Measurements from ENCODE around the gene ADM2. TPM values are rescaled to one million over a fixed set of nuclear protein-coding genes. Genes with fewer than 3 reads are reported as not detected.

The ADM2 gene
- total and polyA plus RNA-seq, 2 of the 13 experiments (the other 11 are each of a cell fraction or from before 2014, with no cell fraction given): 1.2 to 3.0 TPM

DNA sequence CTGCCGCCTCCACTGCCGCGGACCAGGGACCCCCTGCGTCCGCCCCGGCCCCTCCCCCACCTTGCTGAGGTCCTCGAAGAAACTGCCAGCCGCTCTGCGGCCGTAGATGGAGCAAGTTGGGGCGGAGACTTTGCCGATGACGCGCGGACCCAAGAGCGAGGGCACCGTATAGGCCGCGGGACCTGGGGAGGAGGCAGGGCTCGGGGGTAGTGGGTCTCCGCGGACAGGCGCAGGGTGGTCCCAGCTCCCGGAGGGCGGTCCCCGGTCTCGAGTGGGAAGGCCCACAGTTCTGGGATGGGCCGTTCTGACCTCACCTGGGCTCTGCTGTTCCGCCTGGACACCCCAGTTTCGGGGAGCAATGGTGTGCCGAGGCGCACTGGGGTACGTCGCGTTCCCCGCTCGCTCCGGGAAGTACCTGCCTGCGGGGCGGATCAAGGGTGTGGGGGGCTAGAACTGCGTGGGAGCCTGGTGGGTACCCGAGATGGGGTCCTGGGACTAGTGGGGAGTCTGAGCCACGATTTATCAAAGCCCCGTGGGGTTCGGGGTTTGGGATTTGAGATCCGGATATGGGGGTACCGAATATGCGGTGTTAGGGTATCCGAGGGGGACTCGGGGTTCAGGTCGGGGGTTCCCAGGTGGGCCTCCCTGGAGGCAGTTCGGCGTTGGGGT, 49.7 kb downstream of the ADM2 start (continued):
- TF ChIP-seq RFXANK (CRISPR knock-in tag; IDR thresholded peaks at IDR 0.05): no peak
- TF ChIP-seq SALL1 (CRISPR knock-in tag; IDR thresholded peaks at IDR 0.05): peak; percentile 26; the same call in 1 of the 2 replicates
- TF ChIP-seq, protein P1, sequence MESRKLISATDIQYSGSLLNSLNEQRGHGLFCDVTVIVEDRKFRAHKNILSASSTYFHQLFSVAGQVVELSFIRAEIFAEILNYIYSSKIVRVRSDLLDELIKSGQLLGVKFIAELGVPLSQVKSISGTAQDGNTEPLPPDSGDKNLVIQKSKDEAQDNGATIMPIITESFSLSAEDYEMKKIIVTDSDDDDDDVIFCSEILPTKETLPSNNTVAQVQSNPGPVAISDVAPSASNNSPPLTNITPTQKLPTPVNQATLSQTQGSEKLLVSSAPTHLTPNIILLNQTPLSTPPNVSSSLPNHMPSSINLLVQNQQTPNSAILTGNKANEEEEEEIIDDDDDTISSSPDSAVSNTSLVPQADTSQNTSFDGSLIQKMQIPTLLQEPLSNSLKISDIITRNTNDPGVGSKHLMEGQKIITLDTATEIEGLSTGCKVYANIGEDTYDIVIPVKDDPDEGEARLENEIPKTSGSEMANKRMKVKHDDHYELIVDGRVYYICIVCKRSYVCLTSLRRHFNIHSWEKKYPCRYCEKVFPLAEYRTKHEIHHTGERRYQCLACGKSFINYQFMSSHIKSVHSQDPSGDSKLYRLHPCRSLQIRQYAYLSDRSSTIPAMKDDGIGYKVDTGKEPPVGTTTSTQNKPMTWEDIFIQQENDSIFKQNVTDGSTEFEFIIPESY (CRISPR knock-in tag; IDR thresholded peaks at IDR 0.05): no peak
- TF ChIP-seq ZNF816 (CRISPR knock-in tag; IDR thresholded peaks at IDR 0.05; ENCODE audit: borderline replicate concordance): no peak; the same call in 1 of the 2 replicates
- TF ChIP-seq, protein P2, sequence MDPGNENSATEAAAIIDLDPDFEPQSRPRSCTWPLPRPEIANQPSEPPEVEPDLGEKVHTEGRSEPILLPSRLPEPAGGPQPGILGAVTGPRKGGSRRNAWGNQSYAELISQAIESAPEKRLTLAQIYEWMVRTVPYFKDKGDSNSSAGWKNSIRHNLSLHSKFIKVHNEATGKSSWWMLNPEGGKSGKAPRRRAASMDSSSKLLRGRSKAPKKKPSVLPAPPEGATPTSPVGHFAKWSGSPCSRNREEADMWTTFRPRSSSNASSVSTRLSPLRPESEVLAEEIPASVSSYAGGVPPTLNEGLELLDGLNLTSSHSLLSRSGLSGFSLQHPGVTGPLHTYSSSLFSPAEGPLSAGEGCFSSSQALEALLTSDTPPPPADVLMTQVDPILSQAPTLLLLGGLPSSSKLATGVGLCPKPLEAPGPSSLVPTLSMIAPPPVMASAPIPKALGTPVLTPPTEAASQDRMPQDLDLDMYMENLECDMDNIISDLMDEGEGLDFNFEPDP (CRISPR knock-in tag; conservative IDR thresholded peaks at IDR 0.05): no peak
- no peak for TF ChIP-seq MTA1 (CRISPR knock-in tag; IDR thresholded peaks at IDR 0.05; ENCODE audit: borderline replicate concordance)
- TF ChIP-seq ZNF33B (CRISPR knock-in tag; IDR thresholded peaks at IDR 0.05): no peak
- TF ChIP-seq ZNF747 (CRISPR knock-in tag; IDR thresholded peaks at IDR 0.05; ENCODE audit: borderline replicate concordance): peak; percentile 42; the same call in 1 of the 2 replicates
- TF ChIP-seq ZNF543 (CRISPR knock-in tag; IDR thresholded peaks at IDR 0.05): no peak
- peak; percentile 54; the same call in 1 of the 2 replicates for TF ChIP-seq SP5 (CRISPR knock-in tag; IDR thresholded peaks at IDR 0.05; ENCODE audit: borderline replicate concordance, low read depth)
- peak; percentile 76; the same call in 1 of the 2 replicates for TF ChIP-seq ZNF354B (CRISPR knock-in tag; IDR thresholded peaks at IDR 0.05)
- TF ChIP-seq, protein P3, sequence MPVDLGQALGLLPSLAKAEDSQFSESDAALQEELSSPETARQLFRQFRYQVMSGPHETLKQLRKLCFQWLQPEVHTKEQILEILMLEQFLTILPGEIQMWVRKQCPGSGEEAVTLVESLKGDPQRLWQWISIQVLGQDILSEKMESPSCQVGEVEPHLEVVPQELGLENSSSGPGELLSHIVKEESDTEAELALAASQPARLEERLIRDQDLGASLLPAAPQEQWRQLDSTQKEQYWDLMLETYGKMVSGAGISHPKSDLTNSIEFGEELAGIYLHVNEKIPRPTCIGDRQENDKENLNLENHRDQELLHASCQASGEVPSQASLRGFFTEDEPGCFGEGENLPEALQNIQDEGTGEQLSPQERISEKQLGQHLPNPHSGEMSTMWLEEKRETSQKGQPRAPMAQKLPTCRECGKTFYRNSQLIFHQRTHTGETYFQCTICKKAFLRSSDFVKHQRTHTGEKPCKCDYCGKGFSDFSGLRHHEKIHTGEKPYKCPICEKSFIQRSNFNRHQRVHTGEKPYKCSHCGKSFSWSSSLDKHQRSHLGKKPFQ (CRISPR knock-in tag; IDR thresholded peaks at IDR 0.05; ENCODE audit: insufficient replicate concordance): peak; percentile 15
- TF ChIP-seq MEF2D (CRISPR knock-in tag; IDR thresholded peaks at IDR 0.05): peak; percentile 4
- TF ChIP-seq FOSL1 (CRISPR knock-in tag; IDR thresholded peaks at IDR 0.05; ENCODE audit: borderline replicate concordance): no peak
- 0 out of 2 replicates have a peak, but pooled peaks have one; percentile 45 for TF ChIP-seq HNRNPL (IDR thresholded peaks at IDR 0.05; ENCODE audit: low read depth, low read length)
- TF ChIP-seq ZFX (CRISPR knock-in tag; IDR thresholded peaks at IDR 0.05; ENCODE audit: low read depth): peak; percentile 46; the same call in 1 of the 2 replicates
- TF ChIP-seq, protein P4, sequence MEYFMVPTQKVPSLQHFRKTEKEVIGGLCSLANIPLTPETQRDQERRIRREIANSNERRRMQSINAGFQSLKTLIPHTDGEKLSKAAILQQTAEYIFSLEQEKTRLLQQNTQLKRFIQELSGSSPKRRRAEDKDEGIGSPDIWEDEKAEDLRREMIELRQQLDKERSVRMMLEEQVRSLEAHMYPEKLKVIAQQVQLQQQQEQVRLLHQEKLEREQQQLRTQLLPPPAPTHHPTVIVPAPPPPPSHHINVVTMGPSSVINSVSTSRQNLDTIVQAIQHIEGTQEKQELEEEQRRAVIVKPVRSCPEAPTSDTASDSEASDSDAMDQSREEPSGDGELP (IDR thresholded peaks at IDR 0.05; ENCODE audit: borderline replicate concordance, low read depth): no peak
- no peak; the same call in 1 of the 2 replicates for TF ChIP-seq CEBPG (CRISPR knock-in tag; IDR thresholded peaks at IDR 0.05)
- 0 out of 2 replicates have a peak, but pooled peaks have one; percentile 71 for TF ChIP-seq ARID2 (CRISPR knock-in tag; IDR thresholded peaks at IDR 0.05; ENCODE audit: borderline replicate concordance)
- TF ChIP-seq ZBTB20 (CRISPR knock-in tag; IDR thresholded peaks at IDR 0.05; ENCODE audit: borderline replicate concordance, low read depth): no peak
- TF ChIP-seq ZNF570 (CRISPR knock-in tag; IDR thresholded peaks at IDR 0.05; ENCODE audit: borderline replicate concordance): no peak
- TF ChIP-seq, protein P5, sequence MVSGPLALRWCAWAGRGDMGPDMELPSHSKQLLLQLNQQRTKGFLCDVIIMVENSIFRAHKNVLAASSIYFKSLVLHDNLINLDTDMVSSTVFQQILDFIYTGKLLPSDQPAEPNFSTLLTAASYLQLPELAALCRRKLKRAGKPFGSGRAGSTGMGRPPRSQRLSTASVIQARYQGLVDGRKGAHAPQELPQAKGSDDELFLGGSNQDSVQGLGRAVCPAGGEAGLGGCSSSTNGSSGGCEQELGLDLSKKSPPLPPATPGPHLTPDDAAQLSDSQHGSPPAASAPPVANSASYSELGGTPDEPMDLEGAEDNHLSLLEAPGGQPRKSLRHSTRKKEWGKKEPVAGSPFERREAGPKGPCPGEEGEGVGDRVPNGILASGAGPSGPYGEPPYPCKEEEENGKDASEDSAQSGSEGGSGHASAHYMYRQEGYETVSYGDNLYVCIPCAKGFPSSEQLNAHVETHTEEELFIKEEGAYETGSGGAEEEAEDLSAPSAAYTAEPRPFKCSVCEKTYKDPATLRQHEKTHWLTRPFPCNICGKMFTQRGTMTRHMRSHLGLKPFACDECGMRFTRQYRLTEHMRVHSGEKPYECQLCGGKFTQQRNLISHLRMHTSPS (CRISPR knock-in tag; IDR thresholded peaks at IDR 0.05; ENCODE audit: low read depth): no peak
- no peak for TF ChIP-seq IKZF1 (IDR thresholded peaks at IDR 0.05)

Data from HepG2 (cell line).